ENCODE measurements around the gene ZAR1L. TPM values are rescaled to one million over a fixed set of nuclear protein-coding genes. Genes with fewer than 3 reads are reported as not detected.

Gene ZAR1L
- total RNA-seq, 1 donor, result not detected

GRCh38 chr13:32300920-32301319, 14.2 kb downstream of the ZAR1L start:
- Histone ChIP-seq H3K4me2 (ENCODE audit: insufficient read depth, low read length) (no peak overlapping the region), H3K4me3 (ENCODE audit: insufficient read depth, low read length) (no peak overlapping the region), H3K27me3 (ENCODE audit: insufficient read depth, low read length) (peaks cover 25% of the 10 kb centered on the region)

DNA sequence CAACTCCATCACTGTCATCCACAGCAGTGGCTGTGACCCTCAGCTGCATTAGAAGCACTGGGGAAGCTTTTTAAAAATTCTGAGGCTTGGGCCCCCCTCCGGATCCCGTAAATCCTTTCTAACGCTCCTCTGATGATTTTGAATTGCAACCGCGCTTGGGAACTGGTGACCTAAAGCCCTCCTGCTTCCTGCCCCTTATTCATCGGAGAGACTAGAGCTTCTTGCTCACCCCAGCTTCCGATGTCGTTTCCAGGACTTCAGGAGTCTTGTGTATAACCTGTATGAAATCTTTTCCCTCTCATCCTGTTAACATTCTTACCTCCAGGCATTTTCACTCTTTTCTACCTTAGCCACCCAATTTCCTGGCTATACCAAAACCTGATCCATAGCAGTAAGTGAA, 14.8 kb downstream of the ZAR1L start:
- Histone ChIP-seq H3K9me3 (ENCODE audit: low read depth, low read length) (no peaks in the 10 kb centered on the region), H4K20me1 (ENCODE audit: insufficient read depth, low read length) (no peaks in the 10 kb centered on the region), H3K4me1 (ENCODE audit: insufficient read depth, low read length) (no peaks in the 10 kb centered on the region), H3K27me3 (ENCODE audit: insufficient read depth, low read length) (peaks cover 25% of the 10 kb centered on the region), H3K4me3 (ENCODE audit: insufficient read depth, low read length) (no peak overlapping the region), H3K4me2 (ENCODE audit: insufficient read depth, low read length) (no peak overlapping the region), H3K36me3 (ENCODE audit: insufficient read depth, low read length) (no peaks in the 10 kb centered on the region), H2AFZ (ENCODE audit: low read length) (no peak overlapping the region), H3K79me2 (ENCODE audit: insufficient read depth, low read length) (no peaks in the 10 kb centered on the region), H3K27ac (ENCODE audit: low read depth, low read length) (no peak overlapping the region)
- TF ChIP-seq, protein P1, sequence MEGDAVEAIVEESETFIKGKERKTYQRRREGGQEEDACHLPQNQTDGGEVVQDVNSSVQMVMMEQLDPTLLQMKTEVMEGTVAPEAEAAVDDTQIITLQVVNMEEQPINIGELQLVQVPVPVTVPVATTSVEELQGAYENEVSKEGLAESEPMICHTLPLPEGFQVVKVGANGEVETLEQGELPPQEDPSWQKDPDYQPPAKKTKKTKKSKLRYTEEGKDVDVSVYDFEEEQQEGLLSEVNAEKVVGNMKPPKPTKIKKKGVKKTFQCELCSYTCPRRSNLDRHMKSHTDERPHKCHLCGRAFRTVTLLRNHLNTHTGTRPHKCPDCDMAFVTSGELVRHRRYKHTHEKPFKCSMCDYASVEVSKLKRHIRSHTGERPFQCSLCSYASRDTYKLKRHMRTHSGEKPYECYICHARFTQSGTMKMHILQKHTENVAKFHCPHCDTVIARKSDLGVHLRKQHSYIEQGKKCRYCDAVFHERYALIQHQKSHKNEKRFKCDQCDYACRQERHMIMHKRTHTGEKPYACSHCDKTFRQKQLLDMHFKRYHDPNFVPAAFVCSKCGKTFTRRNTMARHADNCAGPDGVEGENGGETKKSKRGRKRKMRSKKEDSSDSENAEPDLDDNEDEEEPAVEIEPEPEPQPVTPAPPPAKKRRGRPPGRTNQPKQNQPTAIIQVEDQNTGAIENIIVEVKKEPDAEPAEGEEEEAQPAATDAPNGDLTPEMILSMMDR (IDR thresholded peaks at IDR 0.05; ENCODE audit: extremely low read depth, low read depth, low read length), result no peak
- DNase-seq (ENCODE audit: insufficient read length, low spot score, missing footprints), result no peak

More at GRCh38 chr13:32300920-32301319, 14.2 kb downstream of the ZAR1L start:
- no peaks in the 10 kb centered on the region for H4K20me1 ChIP-seq (ENCODE audit: insufficient read depth, low read length)
- no peaks in the 10 kb centered on the region for H3K4me1 ChIP-seq (ENCODE audit: insufficient read depth, low read length)
- no peaks in the 10 kb centered on the region for H3K36me3 ChIP-seq (ENCODE audit: insufficient read depth, low read length)
- H3K9me3 ChIP-seq (ENCODE audit: low read depth, low read length), result no peaks in the 10 kb centered on the region
- TF ChIP-seq, protein P1 (IDR thresholded peaks at IDR 0.05; ENCODE audit: extremely low read depth, low read depth, low read length), result no peak
- no peak overlapping the region for H2AFZ ChIP-seq (ENCODE audit: low read length)
- H3K27ac ChIP-seq (ENCODE audit: low read depth, low read length), result no peak overlapping the region
- no peaks in the 10 kb centered on the region for H3K79me2 ChIP-seq (ENCODE audit: insufficient read depth, low read length)
- no peak for DNase-seq (ENCODE audit: insufficient read length, low spot score, missing footprints)

DNA sequence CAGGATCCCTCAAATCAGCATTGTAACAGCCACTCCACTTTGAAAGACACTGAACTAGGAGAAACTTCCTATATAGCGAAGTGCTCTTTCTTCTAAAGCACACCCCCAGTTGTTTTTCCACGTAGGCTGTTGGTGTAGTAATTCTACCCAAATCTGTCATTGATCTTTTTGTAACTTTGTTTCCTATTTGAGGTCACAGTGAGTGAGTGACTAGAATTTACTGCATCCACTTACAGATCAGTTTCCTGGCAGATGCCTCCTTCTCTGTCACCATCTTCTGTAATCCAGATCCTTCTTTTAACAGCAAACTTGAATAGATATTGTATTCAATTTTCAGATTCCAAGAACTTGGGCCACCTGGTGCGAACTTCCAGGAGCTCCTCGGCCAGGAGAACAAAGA, 15.3 kb downstream of the ZAR1L start:
- H3K4me2 ChIP-seq (ENCODE audit: insufficient read depth, low read length), result no peak overlapping the region
- no peaks in the 10 kb centered on the region for H4K20me1 ChIP-seq (ENCODE audit: insufficient read depth, low read length)
- H3K27me3 ChIP-seq (ENCODE audit: insufficient read depth, low read length), result peaks cover 25% of the 10 kb centered on the region
- TF ChIP-seq, protein P1 (IDR thresholded peaks at IDR 0.05; ENCODE audit: extremely low read depth, low read depth, low read length), result no peak
- H3K36me3 ChIP-seq (ENCODE audit: insufficient read depth, low read length), result no peaks in the 10 kb centered on the region
- H3K4me1 ChIP-seq (ENCODE audit: insufficient read depth, low read length), result no peaks in the 10 kb centered on the region
- H3K79me2 ChIP-seq (ENCODE audit: insufficient read depth, low read length), result no peaks in the 10 kb centered on the region
- no peak overlapping the region for H2AFZ ChIP-seq (ENCODE audit: low read length)
- no peak overlapping the region for H3K4me3 ChIP-seq (ENCODE audit: insufficient read depth, low read length)
- no peaks in the 10 kb centered on the region for H3K9me3 ChIP-seq (ENCODE audit: low read depth, low read length)
- no peak overlapping the region for H3K27ac ChIP-seq (ENCODE audit: low read depth, low read length)
- DNase-seq (ENCODE audit: insufficient read length, low spot score, missing footprints), result no peak

GRCh38 chr13:32298695-32299094, 16.5 kb downstream of the ZAR1L start:
- TF ChIP-seq, protein P1 (IDR thresholded peaks at IDR 0.05; ENCODE audit: extremely low read depth, low read depth, low read length), result no peak
- H3K36me3 ChIP-seq (ENCODE audit: insufficient read depth, low read length), result no peaks in the 10 kb centered on the region
- H4K20me1 ChIP-seq (ENCODE audit: insufficient read depth, low read length), result no peaks in the 10 kb centered on the region
- H3K4me3 ChIP-seq (ENCODE audit: insufficient read depth, low read length), result no peak overlapping the region
- H3K4me2 ChIP-seq (ENCODE audit: insufficient read depth, low read length), result no peak overlapping the region
- no peak for DNase-seq (ENCODE audit: insufficient read length, low spot score, missing footprints)
- H3K9me3 ChIP-seq (ENCODE audit: low read depth, low read length), result no peaks in the 10 kb centered on the region
- peaks cover 25% of the 10 kb centered on the region for H3K27me3 ChIP-seq (ENCODE audit: insufficient read depth, low read length)
- no peak overlapping the region for H3K27ac ChIP-seq (ENCODE audit: low read depth, low read length)
- H3K4me1 ChIP-seq (ENCODE audit: insufficient read depth, low read length), result no peaks in the 10 kb centered on the region
- no peak overlapping the region for H2AFZ ChIP-seq (ENCODE audit: low read length)
- H3K79me2 ChIP-seq (ENCODE audit: insufficient read depth, low read length), result no peaks in the 10 kb centered on the region
